Measurements from ENCODE around the gene RPS21. TPM values are rescaled to one million over a fixed set of nuclear protein-coding genes. Genes with fewer than 3 reads are reported as not detected.

RPS21 gene
- total and polyA plus RNA-seq, 2 of the 4 experiments (the other 2 are of a cell fraction) = 2,710 to 4,298 TPM

GRCh38 chr20:62387219-62387913, 463 bp downstream of the RPS21 start (continued):
- TF ChIP-seq ELK1 (IDR thresholded peaks at IDR 0.05; ENCODE audit: borderline replicate concordance, low read depth, low read length) (no peak), MXI1 (IDR thresholded peaks at IDR 0.05; ENCODE audit: borderline replicate concordance, low read depth, low read length) (no peak), MAFK (IDR thresholded peaks at IDR 0.05; ENCODE audit: low read depth, low read length) (no peak), NFE2L2 (IDR thresholded peaks at IDR 0.05; ENCODE audit: low read depth, low read length) (no peak), FOS (IDR thresholded peaks at IDR 0.05; ENCODE audit: low read depth, low read length) (no peak), MAZ (IDR thresholded peaks at IDR 0.05; ENCODE audit: borderline replicate concordance, low read depth, low read length) (no peak), SMC3 (IDR thresholded peaks at IDR 0.05; ENCODE audit: low read depth, low read length) (no peak)

All from IMR-90 (cell line).